HG02970 (cell line): ENCODE results near the gene CCDC57.
"Not testable (repeated sequence)": the region's sequence is repeated elsewhere in the genome, so short reads cannot be mapped to it uniquely, and the experiment has no call there.

Experiments
- ATAC-seq: cut with Tn5 transposase; IDR thresholded peaks from one replicate; pipeline ENCODE4 v1.9.1; 2021; ENCODE audit warnings: mild to moderate bottlenecking, moderate library complexity, moderate number of reproducible peaks; ENCODE audit not compliant: unreplicated experiment, low FRiP score

The CCDC57 gene

DNA sequence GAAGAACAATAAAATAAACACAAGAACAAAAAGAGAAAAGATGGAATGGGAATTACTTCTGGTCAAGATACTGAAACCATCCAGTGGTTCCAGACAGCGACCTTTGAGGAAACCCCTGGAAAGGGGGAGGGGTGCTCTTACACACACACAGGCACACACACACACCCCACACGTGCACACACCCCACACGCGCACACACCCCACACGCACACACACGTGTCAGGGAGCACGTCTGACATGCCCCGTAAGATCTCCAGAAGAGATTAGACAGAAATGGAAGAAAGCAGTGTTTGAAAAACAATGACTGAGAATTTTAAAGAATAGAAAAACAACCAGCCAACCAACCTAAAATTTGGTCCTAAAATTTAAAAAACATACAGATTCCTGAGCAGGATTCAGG, 69.3 kb downstream of the CCDC57 start:
- ATAC-seq = no peak

DNA sequence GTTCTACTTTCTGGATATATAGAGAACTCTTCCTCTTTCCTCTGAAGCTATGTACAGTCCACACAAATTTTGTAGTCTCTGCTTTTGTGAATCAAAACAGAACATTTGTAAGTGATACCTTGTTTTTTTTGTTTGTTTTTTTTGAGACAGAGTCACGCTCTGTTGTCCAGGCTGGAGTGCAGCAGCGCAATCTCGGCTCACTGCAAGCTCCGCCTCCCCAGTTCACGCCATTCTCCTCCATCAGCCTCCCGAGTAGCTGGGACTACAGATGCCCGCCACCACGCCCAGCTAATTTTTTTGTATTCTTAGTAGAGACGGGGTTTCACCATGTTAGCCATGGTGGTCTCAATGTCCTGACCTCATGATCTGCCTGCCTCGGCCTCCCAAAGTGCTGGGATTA, 72.7 kb downstream of the CCDC57 start:
- not testable (repeated sequence) for ATAC-seq

- no peak for ATAC-seq
These were observed 74.1 kb downstream of the CCDC57 start for GRCh38 chr17:82138511-82138992.

DNA sequence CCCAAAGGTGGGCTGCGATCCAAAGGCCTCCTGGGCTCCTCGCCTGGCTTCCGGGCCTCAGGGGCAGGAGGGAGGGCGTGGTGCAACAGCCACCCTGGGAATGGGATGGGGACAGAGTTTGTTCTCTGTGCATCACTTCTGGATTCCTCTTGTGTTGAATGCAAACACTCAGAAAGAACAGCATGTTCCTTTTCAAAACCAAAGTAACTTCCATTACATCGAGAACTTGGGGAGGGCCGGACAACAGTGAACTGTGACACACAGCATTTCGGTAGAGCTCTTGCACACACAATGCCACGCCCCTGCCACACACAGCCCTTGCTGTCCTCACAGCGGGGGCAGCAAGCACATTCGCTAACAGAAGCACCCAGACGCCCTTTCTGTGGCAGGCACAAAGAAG, 78.5 kb downstream of the CCDC57 start:
- ATAC-seq = no peak

GRCh38 chr17:82133166-82133953, 79.3 kb downstream of the CCDC57 start:
- not testable (repeated sequence) for ATAC-seq

GRCh38 chr17:82129095-82129494, 83.5 kb downstream of the CCDC57 start:
- ATAC-seq = no peak

DNA sequence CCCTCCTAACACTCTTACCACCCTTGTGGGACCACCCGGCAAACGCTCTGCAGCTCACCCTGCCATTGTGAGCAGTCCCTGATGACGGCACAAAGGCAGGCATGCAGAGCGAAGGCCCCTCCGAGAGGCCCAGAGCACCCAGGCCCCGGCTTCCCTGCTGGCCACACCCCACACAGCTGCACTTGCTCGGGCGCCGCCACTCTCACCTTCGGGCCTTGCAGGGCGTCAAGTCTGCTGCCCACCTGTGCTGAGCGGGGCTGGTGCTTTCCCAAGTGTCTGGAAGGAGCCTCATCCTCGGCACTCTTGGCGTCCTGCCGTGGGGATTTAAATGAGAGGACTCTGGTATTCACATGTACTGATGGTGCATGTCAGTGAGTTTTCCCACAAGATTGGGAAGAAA, 84.4 kb downstream of the CCDC57 start:
- ATAC-seq = no peak

GRCh38 chr17:82127704-82128103, 84.9 kb downstream of the CCDC57 start:
- no peak for ATAC-seq

DNA sequence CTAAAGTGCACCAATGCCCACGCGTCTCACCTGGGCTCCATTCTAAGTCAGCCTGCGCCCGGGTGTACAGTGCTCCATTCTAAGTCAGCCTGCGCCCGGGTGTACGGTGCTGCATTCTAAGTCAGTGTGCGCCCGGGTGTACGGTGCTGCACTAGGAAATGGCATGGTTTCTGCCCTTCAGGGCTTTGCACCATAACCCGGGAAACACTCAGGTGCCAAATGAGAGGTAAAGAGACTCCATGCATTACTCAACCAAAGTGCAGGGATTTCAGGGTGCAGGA, 85.4 kb downstream of the CCDC57 start:
- ATAC-seq = no peak

GRCh38 chr17:82126556-82127314, 85.9 kb downstream of the CCDC57 start:
- no peak for ATAC-seq

- ATAC-seq = no peak
These were observed 88.5 kb downstream of the CCDC57 start for GRCh38 chr17:82124101-82124500.

GRCh38 chr17:82121660-82122629, 90.7 kb downstream of the CCDC57 start:
- no peak for ATAC-seq

GRCh38 chr17:82121246-82121645, 91.4 kb downstream of the CCDC57 start:
- ATAC-seq = no peak

DNA sequence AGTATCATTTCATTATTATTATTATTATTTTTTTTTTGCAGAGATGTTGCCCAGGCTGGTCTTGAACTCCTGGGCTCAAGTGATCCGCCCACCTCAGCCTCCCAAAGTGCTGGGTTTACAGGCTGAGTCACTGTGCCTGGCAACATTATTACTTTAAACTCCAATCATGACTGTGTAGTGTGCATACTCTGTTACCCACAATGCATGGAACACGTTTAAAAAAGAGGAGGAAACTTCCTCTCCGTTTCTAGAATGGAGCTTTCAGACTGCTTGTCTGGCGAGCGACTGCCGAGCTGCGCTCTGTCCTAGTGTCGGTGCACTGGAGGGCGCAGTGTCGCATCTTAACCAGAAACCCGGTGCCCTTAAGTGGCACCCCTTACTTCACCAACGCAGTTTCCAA, 92.5 kb downstream of the CCDC57 start:
- no peak for ATAC-seq

GRCh38 chr17:82118815-82119380, 93.7 kb downstream of the CCDC57 start:
- ATAC-seq = no peak

- no peak for ATAC-seq
These were observed 94.4 kb downstream of the CCDC57 start for GRCh38 chr17:82118168-82118814.

DNA sequence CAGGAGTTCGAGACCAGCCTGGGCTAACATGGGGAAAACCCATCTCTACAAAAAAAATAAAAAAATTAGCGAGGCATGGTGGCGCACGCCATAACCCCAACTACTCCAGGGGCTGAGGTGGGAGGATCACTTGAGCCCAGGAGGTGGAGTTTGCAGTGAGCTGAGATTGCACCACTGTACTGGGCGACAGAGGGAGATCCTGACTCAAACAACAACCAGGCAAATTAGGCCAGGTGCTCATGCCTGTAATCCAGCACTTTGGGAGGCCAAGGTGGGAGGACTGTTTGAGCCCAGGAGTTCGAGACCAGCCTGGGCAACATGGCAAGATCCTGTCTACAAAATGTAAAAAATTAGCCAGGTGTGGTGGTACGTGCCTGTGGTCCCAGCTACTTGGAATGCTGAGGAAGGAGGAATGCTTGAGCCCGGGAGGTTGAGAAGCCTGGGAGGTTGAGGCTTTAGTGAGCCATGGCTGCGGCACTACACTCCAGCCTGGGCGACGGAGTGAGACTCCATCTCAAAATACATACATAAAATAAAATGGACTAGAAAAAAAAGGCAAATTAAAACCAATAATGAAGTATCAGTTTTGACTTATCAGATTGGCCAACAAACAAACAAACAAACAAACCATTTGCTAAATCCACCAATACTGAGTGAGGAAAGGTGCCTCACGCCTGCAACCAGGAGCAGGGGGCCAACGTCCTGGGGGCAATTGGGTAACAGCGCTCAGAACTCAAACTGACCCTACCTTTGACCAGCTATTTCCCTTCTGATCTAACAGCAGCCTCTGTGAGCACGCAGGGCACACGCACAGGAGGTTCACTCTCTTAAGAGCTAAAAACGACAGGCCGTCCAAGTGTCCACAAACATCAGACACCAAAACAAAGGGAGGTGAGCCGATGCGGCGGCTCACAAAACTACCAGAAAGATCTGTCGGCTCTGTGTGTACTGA, 95.2 kb downstream of the CCDC57 start:
- ATAC-seq = no peak

DNA sequence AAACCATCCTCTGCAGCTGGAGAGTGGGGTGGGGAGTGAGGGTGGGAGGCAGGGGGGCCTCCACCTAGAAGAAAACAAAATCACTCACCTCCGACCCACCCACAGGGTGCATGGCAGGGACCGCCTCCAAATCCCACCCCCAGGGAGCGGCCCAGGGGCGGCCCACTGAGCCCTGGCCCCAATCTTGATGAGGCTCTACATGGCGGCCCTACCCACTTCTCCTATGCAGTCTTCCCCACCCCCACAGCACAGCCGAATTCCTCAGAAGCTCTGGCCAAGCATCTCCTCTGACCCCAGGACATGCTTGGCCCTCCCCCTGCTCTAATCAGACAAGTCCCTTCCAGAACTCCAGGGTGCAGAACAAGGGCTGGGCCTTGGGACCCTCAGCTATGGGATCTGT, 96.4 kb downstream of the CCDC57 start:
- ATAC-seq = no peak

- ATAC-seq = no peak
These were observed 97.8 kb downstream of the CCDC57 start for GRCh38 chr17:82114872-82115271.
